Neural cell (in vitro differentiated cells): ENCODE measurements around the gene CCDC83. TPM values are rescaled to one million over a fixed set of nuclear protein-coding genes. Genes with fewer than 3 reads are reported as not detected.

ENCODE experiments used
- H2AFZ ChIP-seq: fragments of 200-600, 300-800 bp; sonication (generic), shearing (Covaris generic); 2 replicates; pipeline ENCODE4 v1.6.0; 2014; ENCODE audit warnings: low read depth, mild to moderate bottlenecking, antibody characterized with exemption, low read length, moderate library complexity
- H3F3A ChIP-seq: fragments of 200-600 bp; shearing (Covaris generic); 2 replicates; pipeline ENCODE4 v1.6.1; 2016; ENCODE audit warnings: mild to moderate bottlenecking, moderate library complexity, mixed read lengths, antibody characterized with exemption, low read length; ENCODE audit not compliant: insufficient read depth, poor library complexity, severe bottlenecking
- H3K27ac ChIP-seq: fragments of 200-600, 300-800 bp; sonication (generic), shearing (Covaris generic); 2 replicates; pipeline ENCODE4 v1.5.1; 2014; ENCODE audit warnings: mild to moderate bottlenecking, low read length, moderate library complexity
- H3K27me3 ChIP-seq: fragments of 300-800, 200-600 bp; sonication (generic), shearing (Covaris generic); 2 replicates; pipeline ENCODE4 v1.6.0; 2014; ENCODE audit warnings: mild to moderate bottlenecking, low read depth, low read length, moderate library complexity; ENCODE audit not compliant: insufficient read depth
- H3K36me3 ChIP-seq: fragments of 300-800, 200-600 bp; sonication (generic), shearing (Covaris generic); 2 replicates; pipeline ENCODE4 v1.5.1; 2014; ENCODE audit warnings: mild to moderate bottlenecking, antibody characterized with exemption, low read length, moderate library complexity; ENCODE audit not compliant: insufficient read depth
- H3K4me2 ChIP-seq: fragments of 300-800, 200-600 bp; sonication (generic), shearing (Covaris generic); 2 replicates; pipeline ENCODE4 v1.6.0; 2014; ENCODE audit warnings: mild to moderate bottlenecking, low read length
- H3K4me3 ChIP-seq: fragments of 300-800, 200-600 bp; sonication (generic), shearing (Covaris generic); 2 replicates; pipeline ENCODE4 v1.5.1; 2014; ENCODE audit warnings: mild to moderate bottlenecking, low read length, moderate library complexity
- H3K79me2 ChIP-seq: fragments of 200-600 bp; shearing (Covaris generic); replicated peaks from 2 replicates; pipeline ENCODE4 v1.6.0; 2014; ENCODE audit warnings: mild to moderate bottlenecking, low read length, moderate library complexity; ENCODE audit not compliant: insufficient read depth
- H3K9ac ChIP-seq: fragments of 300-800, 200-600 bp; sonication (generic), shearing (Covaris generic); 2 replicates; pipeline ENCODE4 v1.6.1; 2016; ENCODE audit warnings: mild to moderate bottlenecking, low read length, mixed read lengths
- H3K9me2 ChIP-seq: fragments of 200-600 bp; shearing (Covaris generic); 2 replicates; pipeline ENCODE4 v1.6.1; 2016; ENCODE audit warnings: mild to moderate bottlenecking, low read length, mixed read lengths; ENCODE audit not compliant: insufficient read depth
- H3K9me3 ChIP-seq: fragments of 200-600, 300-800 bp; sonication (generic), shearing (Covaris generic); 2 replicates; pipeline ENCODE4 v1.6.1; 2016; ENCODE audit warnings: mild to moderate bottlenecking, mixed run types, low read length, moderate library complexity, mixed read lengths
- H4K20me1 ChIP-seq: fragments of 200-600 bp; shearing (Covaris generic); 2 replicates; pipeline ENCODE4 v1.6.1; 2016; ENCODE audit warnings: mild to moderate bottlenecking, mixed run types; ENCODE audit not compliant: insufficient read depth
- CTCF ChIP-seq: fragments of 450-650 bp; IDR thresholded peaks from 2 replicates; pipeline ENCODE4 v1.5.1; 2014; ENCODE audit warnings: antibody characterized with exemption, mild to moderate bottlenecking, moderate library complexity; ENCODE audit not compliant: poor library complexity, severe bottlenecking
- EP300 ChIP-seq: fragments of 450-650 bp; conservative IDR thresholded peaks from 2 replicates; pipeline ENCODE4 v1.6.1; 2014; ENCODE audit warnings: antibody characterized with exemption, mild to moderate bottlenecking, moderate library complexity; ENCODE audit not compliant: poor library complexity, severe bottlenecking
- EZH2 ChIP-seq: fragments of 200-600, 300-800 bp; shearing (Covaris generic), sonication (generic); IDR thresholded peaks from 2 replicates; pipeline ENCODE4 v1.6.1; 2014; ENCODE audit warnings: antibody characterized with exemption, low read length, borderline replicate concordance, mild to moderate bottlenecking; ENCODE audit not compliant: insufficient read depth, poor library complexity, severe bottlenecking
- MXI1 ChIP-seq: fragments of 450-650 bp; conservative IDR thresholded peaks from 2 replicates; pipeline ENCODE4 v1.6.1; 2014; ENCODE audit warnings: antibody characterized with exemption, mild to moderate bottlenecking; ENCODE audit not compliant: poor library complexity, severe bottlenecking
- POLR2AphosphoS5 ChIP-seq: IDR thresholded peaks from 2 replicates; pipeline ENCODE4 v1.6.1; 2012
- RAD21 ChIP-seq: fragments of 450-650 bp; conservative IDR thresholded peaks from 2 replicates; pipeline ENCODE4 v1.6.1; 2014; ENCODE audit warnings: antibody characterized with exemption, mild to moderate bottlenecking, moderate library complexity
- REST ChIP-seq: IDR thresholded peaks from 2 replicates; pipeline ENCODE4 v1.6.1; 2012; ENCODE audit warnings: borderline replicate concordance
- SMC3 ChIP-seq: fragments of 450-650 bp; conservative IDR thresholded peaks from 2 replicates; pipeline ENCODE4 v1.6.1; 2014; ENCODE audit warnings: antibody characterized with exemption, mild to moderate bottlenecking, moderate library complexity; ENCODE audit not compliant: poor library complexity
- TAF1 ChIP-seq: IDR thresholded peaks from 2 replicates; pipeline ENCODE4 v1.6.1; 2012; ENCODE audit warnings: low read depth
- polyA plus RNA-seq: library from polyadenylated mRNA; depleted of rRNA; stranded (reverse); fragments of >200 nt; gene quantifications from 2 replicates; pipeline ENCODE4 v1.2.3, GENCODE V29; 2014

The CCDC83 gene
- polyA plus RNA-seq, 1 donor from 2014 or later, result not detected

- no peak overlapping the region for H3K4me2 ChIP-seq
- H3F3A ChIP-seq, result no peaks in the 10 kb centered on the region
- no peaks in the 10 kb centered on the region for H4K20me1 ChIP-seq
- H3K4me3 ChIP-seq, result no peak overlapping the region
- no peaks in the 10 kb centered on the region for H3K9me3 ChIP-seq
- no peaks in the 10 kb centered on the region for H3K27me3 ChIP-seq
- TF ChIP-seq MXI1 (no peak), CTCF (peak; percentile 25)
- H3K27ac ChIP-seq, result no peak overlapping the region
- H3K36me3 ChIP-seq, result no peaks in the 10 kb centered on the region
- H3K9me2 ChIP-seq, result no peaks in the 10 kb centered on the region
- no peak overlapping the region for H3K9ac ChIP-seq
- no peaks in the 10 kb centered on the region for H3K79me2 ChIP-seq
- H2AFZ ChIP-seq, result no peak overlapping the region
Measured at GRCh38 chr11:85826116-85826855, 28.9 kb upstream of the CCDC83 start.

GRCh38 chr11:85827748-85828639, 27.2 kb upstream of the CCDC83 start:
- Histone ChIP-seq H4K20me1 (no peaks in the 10 kb centered on the region), H3K27me3 (no peaks in the 10 kb centered on the region), H2AFZ (no peak overlapping the region), H3K9ac (no peak overlapping the region), H3K27ac (no peak overlapping the region), H3K4me2 (no peak overlapping the region), H3K36me3 (no peaks in the 10 kb centered on the region), H3K9me2 (no peaks in the 10 kb centered on the region), H3K79me2 (no peaks in the 10 kb centered on the region), H3K9me3 (no peaks in the 10 kb centered on the region), H3F3A (no peaks in the 10 kb centered on the region), H3K4me3 (no peak overlapping the region)
- TF ChIP-seq RAD21, result no peak
- TF ChIP-seq POLR2AphosphoS5, result no peak
- no peak for TF ChIP-seq EP300
- no peak for TF ChIP-seq TAF1
- TF ChIP-seq SMC3, result no peak
- no peak for TF ChIP-seq REST
- no peak for TF ChIP-seq MXI1
- TF ChIP-seq EZH2, result no peak
- no peak for TF ChIP-seq CTCF
